IMR-90 (cell line): ENCODE data around the gene UBE2K. TPM values are rescaled to one million over a fixed set of nuclear protein-coding genes. Genes with fewer than 3 reads are reported as not detected.

Source experiments
- ATAC-seq: fragments of 200-7000 bp; cut with Tn5 transposase; 2 replicates; pipeline ENCODE4 v1.9.1; 2020; ENCODE audit warnings: low read depth, mild to moderate bottlenecking, moderate library complexity
- BruUV-seq: library from RNA; stranded (reverse); fragments of 400-500 nt; replicated peaks from 2 replicates; lab custom pipeline; 2021; lab: Mats Ljungman, UMichigan
- CTCF ChIA-PET: fragments of 300-600 bp; formaldehyde crosslinking; extraction: SDS; loops from one replicate; lab custom pipeline; 2021; ENCODE audit warnings: antibody characterized with exemption; lab: Yijun Ruan, JAX
- POLR2A ChIA-PET: fragments of 300-600 bp; sonication (Branson Sonifier 250); formaldehyde crosslinking; loops from one replicate; lab custom pipeline; 2022; ENCODE audit warnings: antibody characterized with exemption; ENCODE audit not compliant: unreplicated experiment; lab: Charles Lee
- DNase-seq: peaks from one replicate; pipeline ENCODE4 v3.0.0; 2013
- H2AFZ ChIP-seq: replicated peaks from 2 replicates; pipeline ENCODE3; 2013; ENCODE audit warnings: low read length, mild to moderate bottlenecking; ENCODE audit not compliant: poor library complexity
- H2AK5ac ChIP-seq: 2 replicates; pipeline ENCODE4 v1.6.1; 2013; ENCODE audit warnings: low read depth, low read length, inconsistent platforms
- H2AK9ac ChIP-seq: replicated peaks from 2 replicates; pipeline ENCODE3; 2013; ENCODE audit warnings: mild to moderate bottlenecking, low read depth, low read length, moderate library complexity; ENCODE audit not compliant: poor library complexity
- H2BK120ac ChIP-seq: 2 replicates; pipeline ENCODE4 v1.6.1; 2013; ENCODE audit warnings: low read depth, low read length, inconsistent platforms
- H2BK15ac ChIP-seq: 3 replicates; pipeline ENCODE4 v1.6.1; 2013; ENCODE audit warnings: low read depth, low read length, inconsistent platforms
- H2BK20ac ChIP-seq: 2 replicates; pipeline ENCODE4 v1.6.1; 2013; ENCODE audit warnings: low read depth, mild to moderate bottlenecking, inconsistent platforms, low read length, moderate library complexity
- H2BK5ac ChIP-seq: 2 replicates; pipeline ENCODE4 v1.6.1; 2013; ENCODE audit warnings: mild to moderate bottlenecking, low read depth, low read length, inconsistent platforms; ENCODE audit not compliant: poor library complexity, severe bottlenecking
- H3K14ac ChIP-seq: replicated peaks from 2 replicates; pipeline ENCODE4 v1.6.1; 2013; ENCODE audit warnings: low read depth, low read length, inconsistent platforms
- H3K18ac ChIP-seq: 2 replicates; pipeline ENCODE4 v1.6.1; 2013; ENCODE audit warnings: low read depth, low read length, control low read depth
- H3K23ac ChIP-seq: 2 replicates; pipeline ENCODE4 v1.6.1; 2013; ENCODE audit warnings: low read depth, low read length, inconsistent platforms
- H3K27ac ChIP-seq: 2 replicates; pipeline ENCODE4 v1.5.1; 2013; ENCODE audit warnings: mild to moderate bottlenecking, control low read depth, low read length; ENCODE audit not compliant: insufficient read depth
- H3K27me3 ChIP-seq: 2 replicates; pipeline ENCODE4 v1.6.1; 2013; ENCODE audit warnings: low read length; ENCODE audit not compliant: control insufficient read depth, insufficient read depth
- H3K36me3 ChIP-seq: 2 replicates; pipeline ENCODE4 v1.6.1; 2013; ENCODE audit warnings: low read length, mixed read lengths; ENCODE audit not compliant: control insufficient read depth, insufficient read depth
- H3K4ac ChIP-seq: 2 replicates; pipeline ENCODE4 v1.6.1; 2013; ENCODE audit warnings: low read depth, low read length, inconsistent platforms
- H3K4me1 ChIP-seq: 2 replicates; pipeline ENCODE4 v1.6.1; 2013; ENCODE audit warnings: low read length, mixed read lengths; ENCODE audit not compliant: control insufficient read depth, insufficient read depth
- H3K4me2 ChIP-seq: 2 replicates; pipeline ENCODE4 v1.6.1; 2013; ENCODE audit warnings: low read depth, mild to moderate bottlenecking, control low read depth, low read length, moderate library complexity
- H3K4me3 ChIP-seq: 2 replicates; pipeline ENCODE4 v1.5.1; 2013; ENCODE audit warnings: low read depth, mild to moderate bottlenecking, control low read depth, low read length, moderate library complexity; ENCODE audit not compliant: insufficient read depth
- H3K56ac ChIP-seq: 2 replicates; pipeline ENCODE4 v1.6.1; 2013; ENCODE audit warnings: low read length, inconsistent platforms; ENCODE audit not compliant: insufficient read depth; ENCODE audit errors: extremely low read depth
- H3K79me1 ChIP-seq, 2 experiments: 2 replicates each; pipeline ENCODE4 v1.6.1; 2013; ENCODE audit warnings: low read length in 2 of 2, inconsistent platforms in 1 of 2, low read depth in 1 of 2
- H3K9ac ChIP-seq: 2 replicates; pipeline ENCODE4 v1.6.1; 2013; ENCODE audit warnings: low read depth, low read length, control low read depth
- H3K9me1 ChIP-seq: 2 replicates; pipeline ENCODE4 v1.6.1; 2013; ENCODE audit warnings: low read length, inconsistent platforms; ENCODE audit not compliant: insufficient read depth
- H3K9me3 ChIP-seq: 2 replicates; pipeline ENCODE4 v1.6.1; 2013; ENCODE audit warnings: low read length; ENCODE audit not compliant: control insufficient read depth, insufficient read depth
- H4K20me1 ChIP-seq: 2 replicates; pipeline ENCODE4 v1.6.1; 2013; ENCODE audit warnings: low read length, inconsistent platforms; ENCODE audit not compliant: insufficient read depth
- H4K5ac ChIP-seq: 2 replicates; pipeline ENCODE4 v1.6.1; 2013; ENCODE audit warnings: mild to moderate bottlenecking, low read depth, low read length, control low read depth
- H4K8ac ChIP-seq, 2 experiments: 2 replicates each; pipeline ENCODE4 v1.6.1; 2013; ENCODE audit warnings: low read depth in 2 of 2, low read length in 2 of 2, control low read depth in 1 of 2, inconsistent platforms in 1 of 2
- H4K91ac ChIP-seq: 2 replicates; pipeline ENCODE4 v1.6.1; 2013; ENCODE audit warnings: low read depth, low read length, inconsistent platforms; ENCODE audit not compliant: insufficient read depth
- BHLHE40 ChIP-seq: fragments of 150-350 bp; IDR thresholded peaks from 2 replicates; pipeline ENCODE4 v1.6.1; 2016; ENCODE audit warnings: mild to moderate bottlenecking, low read depth, low read length
- MXI1 ChIP-seq: IDR thresholded peaks from 2 replicates; pipeline ENCODE4 v1.6.1; 2012; ENCODE audit warnings: low read depth, mild to moderate bottlenecking, low read length, moderate library complexity, borderline replicate concordance
- RFX5 ChIP-seq: IDR thresholded peaks from 2 replicates; pipeline ENCODE4 v1.8.0; 2012; ENCODE audit warnings: low read depth, mild to moderate bottlenecking, low read length, moderate library complexity
- WGBS, 2 experiments: methylation state at CpG; one replicate each; pipeline versions ENCODE4 v1.1.5 to v1.1.7; 2013; ENCODE audit warnings: missing lambda C conversion rate in 2 of 2; ENCODE audit not compliant: insufficient read length in 1 of 2; ENCODE audit errors: extremely low coverage in 2 of 2; 5-methylcytosine and 5-hydroxymethylcytosine counted together
- dilution Hi-C: fragments of 300-500 bp; cut with HindIII; formaldehyde crosslinking; loops from one replicate; pipeline ENCODE4 v1.14.3; 2018; ENCODE audit warnings: low sequenced_read_pairs; ENCODE audit not compliant: unreplicated experiment
- in situ Hi-C: fragments of 300-500 bp; cut with MboI; formaldehyde crosslinking; loops from 3 replicates; pipeline ENCODE4 v1.14.3; 2019; ENCODE audit warnings: low sequenced_read_pairs, inconsistent platforms, mixed read lengths
- intact Hi-C: fragments of 100-400 bp; cut with micrococcal nuclease; formaldehyde crosslinking; loops from 2 replicates; pipeline ENCODE4 v1.10.0; 2022
- polyA plus RNA-seq, 3 experiments: library from polyadenylated mRNA; depleted of rRNA; stranded (reverse); fragments of >200 nt; gene quantifications; 2 replicates each; pipeline ENCODE4 v1.2.3, GENCODE V29; 2012; ENCODE audit warnings: low replicate concordance in 1 of 3
- total RNA-seq: library from RNA; depleted of rRNA; stranded (reverse); fragments of >200 nt; gene quantifications from 2 replicates; pipeline ENCODE4 v1.2.3, GENCODE V29; 2012
- TF ChIP-seq, protein P1 (sequence below): fragments of 150-350 bp; IDR thresholded peaks from 2 replicates; pipeline ENCODE4 v1.6.1; 2016; ENCODE audit warnings: low read depth, mild to moderate bottlenecking, low read length, moderate library complexity, borderline replicate concordance

The UBE2K gene
- total and polyA plus RNA-seq, 2 of the 4 experiments (the other 2 are of a cell fraction): 17.7 to 44.8 TPM

DNA sequence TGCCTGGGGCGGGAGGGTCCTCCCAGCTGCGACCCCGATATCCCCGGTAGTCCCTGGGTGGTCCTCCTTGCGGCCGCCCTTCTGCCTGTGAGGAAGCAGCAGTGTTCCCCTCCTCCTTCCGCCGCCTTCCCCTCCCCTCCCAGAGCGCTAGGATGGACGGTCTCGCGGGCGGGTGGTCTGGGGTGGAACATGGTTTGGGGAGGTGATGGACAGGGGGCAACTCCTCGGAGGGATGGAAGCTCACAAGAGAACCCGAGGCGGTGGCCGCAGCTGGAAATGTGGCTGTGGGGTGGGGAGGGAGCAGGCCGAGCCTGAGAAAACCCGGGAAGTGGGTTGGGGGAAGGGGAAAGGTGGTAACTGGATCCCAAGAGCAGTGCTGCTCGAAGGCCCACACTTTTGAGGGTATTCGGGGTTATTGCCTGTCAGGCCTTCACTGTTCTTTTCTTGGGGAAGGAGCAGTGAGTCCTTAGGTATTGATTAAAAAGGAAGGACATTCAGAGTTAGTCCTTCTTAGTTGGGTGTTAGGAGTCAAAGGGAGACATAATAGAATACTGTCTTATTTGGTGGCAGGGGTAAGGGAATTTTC is 581 bp downstream of the UBE2K start:
- Histone ChIP-seq H3K4ac (peak overlapping the region; percentile 95), H3K9me1 (no peaks in the 10 kb centered on the region), H3K18ac (peak overlapping the region; percentile 77), H3K36me3 (peaks cover 8% of the 10 kb centered on the region; the same call in 1 of the 2 replicates), H3K27ac (peak overlapping the region; percentile 97), H4K20me1 (peaks cover 50% of the 10 kb centered on the region), H3K9ac (peak overlapping the region; percentile 97), H3K56ac (peak overlapping the region; percentile 76), H3K79me1 (peaks cover 2 to 10% of the 10 kb centered on the region in 2 experiments; a peak in 3 of 4 replicates), H3K23ac (peak overlapping the region; percentile 97; the same call in 1 of the 2 replicates), H2BK15ac (peak overlapping the region; percentile 50; the same call in 1 of the 3 replicates), H2AK9ac (peak overlapping the region; percentile 99), H2AK5ac (peak overlapping the region; percentile 96), H3K9me3 (no peaks in the 10 kb centered on the region), H3K4me1 (peaks cover 5% of the 10 kb centered on the region), H2AFZ (peak overlapping the region; percentile 100), H2BK20ac (no peak overlapping the region), H2BK120ac (peak overlapping the region; percentile 84), H3K27me3 (no peaks in the 10 kb centered on the region), H3K4me3 (peak overlapping the region; percentile 90), H4K8ac (peak overlapping the region; percentile 93 to 100), H4K91ac (peak overlapping the region; percentile 93), H4K5ac (peak overlapping the region; percentile 66), H3K4me2 (peak overlapping the region; percentile 100), H3K14ac (peak overlapping the region; percentile 85), H2BK5ac (peak overlapping the region; percentile 96)
- in situ Hi-C loops: loop anchor here (25.0 kb wide), 1 partner anchor 614 kb away; no protein-coding TSS in a partner anchor
- BruUV-seq: no TSS peak
- intact Hi-C loops: loop anchor here (2.0 to 10.0 kb wide), 3 partner anchors 171 to 356 kb away; partner anchors contain the start of genes N4BP2 and UGDH
- no peak for TF ChIP-seq BHLHE40
- TF ChIP-seq, protein P1, sequence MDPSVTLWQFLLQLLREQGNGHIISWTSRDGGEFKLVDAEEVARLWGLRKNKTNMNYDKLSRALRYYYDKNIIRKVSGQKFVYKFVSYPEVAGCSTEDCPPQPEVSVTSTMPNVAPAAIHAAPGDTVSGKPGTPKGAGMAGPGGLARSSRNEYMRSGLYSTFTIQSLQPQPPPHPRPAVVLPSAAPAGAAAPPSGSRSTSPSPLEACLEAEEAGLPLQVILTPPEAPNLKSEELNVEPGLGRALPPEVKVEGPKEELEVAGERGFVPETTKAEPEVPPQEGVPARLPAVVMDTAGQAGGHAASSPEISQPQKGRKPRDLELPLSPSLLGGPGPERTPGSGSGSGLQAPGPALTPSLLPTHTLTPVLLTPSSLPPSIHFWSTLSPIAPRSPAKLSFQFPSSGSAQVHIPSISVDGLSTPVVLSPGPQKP: no peak
- 0 out of 2 replicates have a peak, but pooled peaks have one; percentile 18 for TF ChIP-seq MXI1
- no peak for TF ChIP-seq RFX5
- DNase-seq: no peak
- peak; percentile 55 for ATAC-seq
- ChIA-PET POLR2A (interaction anchor here (0.5 to 0.9 kb wide), 7 partner anchors 10 to 345 kb away, joined by 3 to 7 read pairs (median 5); no protein-coding TSS in a partner anchor), CTCF (no interaction called here)
- dilution Hi-C loops: no loop called here
- 0% methylated on average over 1 of the region's 21 CpGs; no CpG with 5 or more reads in 1 of the 2 experiments for WGBS, 2 experiments
